Uterus (tissue), 2 donors: ENCODE results near the gene TIMM22.

Source experiments
- CTCF ChIP-seq, 4 experiments: fragments of 200-600 bp in 2 of 4; fragments of 450-650 bp in 2 of 4; sonication (generic) in 2 of 4; IDR thresholded peaks; one replicate each; pipeline ENCODE4 v1.5.1; 2016 to 2019; ENCODE audit warnings: antibody characterized with exemption in 4 of 4, mild to moderate bottlenecking in 2 of 4, moderate library complexity in 1 of 4
- POLR2A ChIP-seq, 2 donors: fragments of 450-650 bp; IDR thresholded peaks; one replicate each; pipeline ENCODE4 v1.6.1; 2016; ENCODE audit warnings: antibody characterized with exemption in 2 of 2, mild to moderate bottlenecking in 1 of 2, moderate library complexity in 1 of 2

- TF ChIP-seq POLR2A (IDR thresholded peaks at IDR 0.05), result no peak
- TF ChIP-seq CTCF (IDR thresholded peaks at IDR 0.05), result peak; percentile 79 to 93 (median 86)
Observed at GRCh38 chr17:980406-981291, 16.3 kb upstream of the TIMM22 start.
